NB4 (cell line): Measurements from ENCODE around the gene CYB561.
"Not testable (repeated sequence)": the region's sequence is repeated elsewhere in the genome, so short reads cannot be mapped to it uniquely, and the experiment has no call there.

ENCODE experiments used
- DNase-seq: peaks from one replicate; pipeline ENCODE4 v3.0.0; 2010; ENCODE audit warnings: low read depth
- H3K4me3 ChIP-seq: one replicate; pipeline ENCODE4 v1.5.1; 2011; ENCODE audit warnings: mild to moderate bottlenecking, low read depth, low read length, moderate library complexity
- MYC ChIP-seq: IDR thresholded peaks from 2 replicates; pipeline ENCODE4 v1.6.1; 2011; ENCODE audit warnings: low read depth, low read length
- POLR2A ChIP-seq: IDR thresholded peaks from 2 replicates; pipeline ENCODE4 v1.6.1; 2011; ENCODE audit warnings: mild to moderate bottlenecking; ENCODE audit not compliant: insufficient read length; ENCODE audit errors: extremely low read depth
- TF ChIP-seq, protein P1 (sequence below): IDR thresholded peaks from one replicate; pipeline ENCODE4 v1.5.1; 2012; ENCODE audit warnings: low read depth, low read length
- TF ChIP-seq, protein P2 (sequence below): IDR thresholded peaks from 2 replicates; pipeline ENCODE4 v1.6.1; 2011; ENCODE audit warnings: low read depth, low read length

The CYB561 gene

DNA sequence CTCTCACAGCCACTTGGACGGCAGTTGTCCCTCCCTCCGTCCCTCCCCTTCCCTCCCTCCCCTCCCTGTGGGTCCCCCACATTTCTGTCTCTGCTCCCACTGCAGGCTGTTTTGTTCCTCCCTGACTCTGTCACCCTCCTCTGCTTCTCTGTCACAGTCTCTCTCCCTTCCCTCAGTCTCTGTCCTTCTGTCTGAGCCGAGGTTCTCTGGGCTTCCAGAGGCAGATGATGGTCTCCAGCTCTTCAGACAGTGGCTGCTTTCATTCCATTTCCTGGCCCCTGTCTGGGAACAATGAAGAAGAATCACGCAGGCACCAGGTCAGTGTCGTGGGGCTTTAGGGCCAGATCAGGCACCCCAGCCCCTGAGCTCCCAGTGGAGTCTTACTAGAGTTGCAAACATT lies 8.8 kb upstream of the CYB561 start:
- H3K4me3 ChIP-seq = no peak overlapping the region
- TF ChIP-seq MYC (no peak), POLR2A (no peak)
- TF ChIP-seq, protein P1, sequence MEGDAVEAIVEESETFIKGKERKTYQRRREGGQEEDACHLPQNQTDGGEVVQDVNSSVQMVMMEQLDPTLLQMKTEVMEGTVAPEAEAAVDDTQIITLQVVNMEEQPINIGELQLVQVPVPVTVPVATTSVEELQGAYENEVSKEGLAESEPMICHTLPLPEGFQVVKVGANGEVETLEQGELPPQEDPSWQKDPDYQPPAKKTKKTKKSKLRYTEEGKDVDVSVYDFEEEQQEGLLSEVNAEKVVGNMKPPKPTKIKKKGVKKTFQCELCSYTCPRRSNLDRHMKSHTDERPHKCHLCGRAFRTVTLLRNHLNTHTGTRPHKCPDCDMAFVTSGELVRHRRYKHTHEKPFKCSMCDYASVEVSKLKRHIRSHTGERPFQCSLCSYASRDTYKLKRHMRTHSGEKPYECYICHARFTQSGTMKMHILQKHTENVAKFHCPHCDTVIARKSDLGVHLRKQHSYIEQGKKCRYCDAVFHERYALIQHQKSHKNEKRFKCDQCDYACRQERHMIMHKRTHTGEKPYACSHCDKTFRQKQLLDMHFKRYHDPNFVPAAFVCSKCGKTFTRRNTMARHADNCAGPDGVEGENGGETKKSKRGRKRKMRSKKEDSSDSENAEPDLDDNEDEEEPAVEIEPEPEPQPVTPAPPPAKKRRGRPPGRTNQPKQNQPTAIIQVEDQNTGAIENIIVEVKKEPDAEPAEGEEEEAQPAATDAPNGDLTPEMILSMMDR = no peak
- TF ChIP-seq, protein P2, sequence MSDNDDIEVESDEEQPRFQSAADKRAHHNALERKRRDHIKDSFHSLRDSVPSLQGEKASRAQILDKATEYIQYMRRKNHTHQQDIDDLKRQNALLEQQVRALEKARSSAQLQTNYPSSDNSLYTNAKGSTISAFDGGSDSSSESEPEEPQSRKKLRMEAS = no peak
- DNase-seq = no peak

DNA sequence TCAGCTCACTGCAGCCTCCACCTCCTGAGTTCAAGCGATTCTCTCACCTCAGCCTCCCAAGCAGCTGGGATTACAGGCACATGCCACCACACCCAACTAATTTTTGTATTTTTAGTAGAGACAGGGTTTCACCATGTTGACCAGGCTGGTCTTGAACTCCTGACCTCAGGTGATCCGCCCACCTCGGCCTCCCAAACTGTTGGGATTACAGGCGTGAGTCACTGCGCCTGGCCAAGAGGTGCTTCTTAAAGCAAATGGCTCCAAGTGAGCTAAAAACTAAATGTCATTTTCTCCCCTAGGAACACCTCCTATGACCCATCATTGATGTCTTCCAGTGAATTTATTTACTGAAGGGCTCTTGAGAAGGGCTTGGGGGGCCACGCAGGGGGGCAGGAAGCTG lies 8.3 kb upstream of the CYB561 start:
- DNase-seq, H3K4me3 ChIP-seq: not testable (repeated sequence)

DNA sequence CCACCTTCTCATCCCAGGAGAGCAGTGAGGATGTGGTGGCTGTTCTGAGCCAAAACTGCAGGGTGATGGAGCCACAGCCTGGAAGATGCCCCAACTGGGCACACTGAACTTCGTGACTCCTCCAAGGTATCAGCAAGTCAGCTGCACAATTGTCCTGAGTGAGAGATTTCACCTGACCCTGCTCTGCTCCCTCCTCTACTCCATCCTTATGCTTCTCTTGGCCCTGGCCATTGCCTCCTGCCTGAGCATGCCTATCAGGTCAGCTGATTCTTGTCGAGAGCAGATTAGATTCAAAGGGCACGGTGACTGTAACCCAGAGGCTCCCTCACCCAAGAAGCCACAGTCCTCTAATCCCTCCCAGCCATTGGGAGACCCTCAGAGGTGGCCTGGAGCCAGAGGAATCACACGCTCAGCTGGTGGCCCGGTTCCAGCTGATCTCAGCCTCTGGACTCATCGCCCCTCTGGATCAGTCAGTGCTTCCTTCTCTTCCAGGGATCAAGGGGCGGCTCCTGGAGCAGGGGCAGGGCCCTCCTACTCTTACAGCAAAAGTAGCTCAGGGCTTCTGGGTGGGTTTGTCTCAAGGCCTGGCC lies 7.0 kb upstream of the CYB561 start:
- no peak overlapping the region for H3K4me3 ChIP-seq
- TF ChIP-seq MYC = no peak
- TF ChIP-seq POLR2A = no peak
- no peak for DNase-seq

DNA sequence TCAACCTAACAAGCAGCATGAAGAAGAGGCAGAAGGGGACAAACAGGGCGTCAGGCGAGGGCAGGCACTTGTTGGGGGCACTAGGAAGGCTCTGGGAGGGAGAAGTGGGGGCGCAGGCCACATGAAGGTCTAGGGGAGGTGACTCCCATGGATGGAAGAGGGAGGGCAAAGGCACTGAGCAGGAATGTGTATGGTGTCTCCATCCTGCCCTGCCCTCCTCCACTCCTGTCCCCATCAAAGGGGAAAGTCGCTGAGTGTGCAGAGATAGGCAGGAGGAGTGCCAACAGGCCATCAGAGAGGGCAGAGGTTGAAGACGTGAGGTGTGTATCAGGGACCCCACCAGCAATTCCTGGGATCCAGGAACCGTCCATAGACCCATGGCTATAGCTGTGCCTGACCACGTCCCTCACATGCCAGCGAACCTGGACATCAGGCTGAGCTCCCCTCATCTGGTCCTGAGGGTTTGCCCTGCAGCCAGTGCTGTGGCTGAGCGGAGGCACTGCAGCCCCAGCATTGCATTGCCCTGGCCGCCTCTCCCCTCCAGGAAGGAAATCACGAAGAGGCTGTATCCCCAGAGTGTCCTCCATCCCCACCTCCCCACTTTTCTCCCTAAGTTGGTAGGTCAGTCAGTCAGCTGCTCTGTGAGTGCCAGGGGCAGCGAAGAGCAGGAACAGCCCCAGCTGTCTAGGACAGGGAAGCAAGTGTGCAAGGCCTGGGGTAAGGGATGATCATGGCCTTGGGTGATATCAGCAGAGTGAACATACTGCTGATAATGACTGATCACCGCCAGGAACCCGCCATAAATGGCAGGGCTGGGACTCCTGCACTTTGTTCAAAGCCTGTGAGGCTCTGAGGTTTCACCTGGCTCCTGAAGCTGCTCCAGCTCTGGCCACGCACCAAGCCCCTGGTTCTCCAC lies 6.2 kb upstream of the CYB561 start:
- TF ChIP-seq, protein P1 = no peak
- TF ChIP-seq MYC = no peak
- no peak overlapping the region for H3K4me3 ChIP-seq
- no peak for DNase-seq

DNA sequence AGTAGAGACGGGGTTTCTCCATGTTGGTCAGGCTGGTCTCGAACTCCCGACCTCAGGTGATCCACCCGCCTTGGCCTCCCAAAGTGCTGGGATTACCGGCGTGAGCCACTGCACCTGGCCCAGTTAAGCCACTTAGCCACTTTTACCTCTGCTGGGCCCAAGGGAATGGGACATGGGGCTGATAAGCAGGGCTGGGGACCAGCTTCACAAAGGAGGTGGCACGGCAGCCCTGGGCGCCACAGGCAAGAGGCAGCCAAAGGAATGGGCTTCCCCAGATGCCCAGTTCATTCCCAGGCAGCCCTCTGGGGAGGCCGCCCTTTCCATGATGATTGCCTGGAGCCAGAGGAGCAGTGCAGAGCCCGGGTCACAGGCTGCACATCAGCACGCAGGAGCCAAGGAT lies 5.0 kb upstream of the CYB561 start:
- no peak overlapping the region for H3K4me3 ChIP-seq
- no peak for DNase-seq
- TF ChIP-seq, protein P1 = no peak
- TF ChIP-seq, protein P2 = no peak
- TF ChIP-seq MYC (no peak), POLR2A (no peak)

DNA sequence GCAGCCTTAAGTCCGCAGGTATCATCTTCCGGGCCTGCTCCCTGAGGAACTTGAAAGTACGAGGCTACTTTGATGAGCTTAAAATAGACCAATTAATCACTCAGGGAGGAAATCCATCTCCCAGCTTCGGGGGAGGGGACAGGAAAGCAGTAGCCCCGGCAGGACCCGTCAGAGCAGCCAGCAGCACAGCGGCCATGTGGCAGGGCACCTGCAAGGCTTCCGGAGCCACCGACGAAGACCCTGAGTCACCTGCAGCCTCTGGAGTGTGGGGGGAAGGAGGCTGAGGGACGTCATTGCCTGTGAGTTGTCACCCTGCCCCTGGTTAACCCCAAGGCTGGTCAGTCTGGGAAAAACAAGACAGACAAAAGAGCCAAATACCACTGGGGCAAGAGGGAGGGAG lies 4.4 kb upstream of the CYB561 start:
- no peak for DNase-seq
- H3K4me3 ChIP-seq = no peak overlapping the region
- no peak for TF ChIP-seq MYC
- TF ChIP-seq, protein P2 = no peak
- TF ChIP-seq, protein P1 = no peak
- no peak for TF ChIP-seq POLR2A

DNA sequence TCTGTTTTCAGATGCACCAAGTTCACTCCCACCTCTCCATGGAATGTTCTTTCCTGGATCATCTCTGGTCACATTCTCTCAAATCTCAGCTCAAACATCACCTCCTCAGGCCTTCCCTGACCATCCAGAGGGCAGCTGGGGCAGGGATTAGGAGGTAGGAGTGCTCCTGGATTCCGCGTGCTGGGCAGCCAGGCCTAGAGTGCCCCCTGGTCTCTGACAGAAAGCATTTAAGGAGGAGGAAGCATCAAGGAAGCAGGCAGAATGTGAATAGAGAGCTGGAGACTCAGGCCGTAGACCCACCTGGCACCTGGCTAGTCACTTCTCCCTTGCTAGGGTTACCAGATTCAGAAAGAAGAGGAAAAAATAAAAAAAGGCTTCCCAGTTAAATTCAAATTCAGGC lies 2.5 kb upstream of the CYB561 start:
- no peak for DNase-seq
- TF ChIP-seq MYC (no peak), POLR2A (no peak)
- TF ChIP-seq, protein P2 = no peak
- TF ChIP-seq, protein P1 = no peak
- no peak overlapping the region for H3K4me3 ChIP-seq
